Pancreas (tissue), 10 donors: ENCODE results near the gene RC3H2. TPM values are rescaled to one million over a fixed set of nuclear protein-coding genes. Genes with fewer than 3 reads are reported as not detected.

Experiments
- ATAC-seq, 4 donors: fragments of 200-7000 bp; cut with Tn5 transposase; one replicate each; pipeline versions ENCODE4 v1.8.0 to v1.9.1; 2020; ENCODE audit warnings: mild to moderate bottlenecking in 4 of 4, moderate library complexity in 4 of 4
- DNase-seq, 6 donors: peaks; one replicate each; pipeline ENCODE4 v3.0.0-alpha.2; 2020
- FAIRE-seq: peaks from 2 replicates; lab custom pipeline; 2012; peaks lifted over from hg19 to GRCh38; lab: Jason Lieb, UNC
- H3K27ac ChIP-seq, 4 donors: fragments of 200-600 bp; sonication (generic); 1 replicate in 3 of 4; 2 replicates in 1 of 4; pipeline versions ENCODE4 v1.5.0 to v1.8.0; 2020
- H3K27me3 ChIP-seq, 4 donors: fragments of 200-600 bp; one replicate each; pipeline ENCODE4 v1.8.0; 2021
- H3K36me3 ChIP-seq, 3 donors: fragments of 200-600 bp; sonication (generic) in 1 of 3; one replicate each; pipeline versions ENCODE4 v1.5.0 to v1.8.0; 2020 to 2021
- H3K4me1 ChIP-seq, 3 donors: fragments of 200-600 bp; one replicate each; pipeline ENCODE4 v1.8.0; 2021
- H3K4me3 ChIP-seq, 4 donors: fragments of 200-600 bp; sonication (generic) in 2 of 4; one replicate each; pipeline versions ENCODE4 v1.5.0 to v1.8.0; 2020 to 2021
- H3K9me3 ChIP-seq, 4 donors: fragments of 200-600 bp; one replicate each; pipeline ENCODE4 v1.8.0; 2021
- WGBS, 2 donors: extraction: QIAGEN DNeasy Blood & Tissue Kit; methylation state at CpG; one replicate each; pipeline ENCODE4 v1.1.7; 2013; 5-methylcytosine and 5-hydroxymethylcytosine counted together
- intact Hi-C, 3 donors: fragments of 100-400 bp; cut with DNase I; formaldehyde crosslinking; loops; one replicate each; pipeline versions ENCODE4 v1.11.1 to v1.14.2; 2022
- polyA plus RNA-seq, 2 donors: library from polyadenylated mRNA; stranded (reverse); fragments of 200-250 nt; gene quantifications; one replicate each; pipeline ENCODE4 v1.2.3, GENCODE V29; 2013
- total RNA-seq, 6 donors: library from RNA; stranded (reverse); fragmentation: NEBNext Ultra II Directional in 4 of 6; extraction: Animal tissue kit (Norgen Biotek cat#: 25700) in 4 of 6; gene quantifications; one replicate each; pipeline versions ENCODE4 v1.2.1 to v1.2.4, GENCODE V29; 2021 to 2023
- TF ChIP-seq, protein P1 (sequence below), 4 donors: fragments of 200-600 bp; sonication (generic) in 3 of 4; IDR thresholded peaks; one replicate each; pipeline versions ENCODE4 v1.5.0 to v1.8.0; 2021; ENCODE audit warnings: antibody characterized with exemption in 4 of 4
- donor health status: healthy with polysubstance abuse.
- donor health status: DM: no; HTN: no; CAD: no; lungs with moderate emphysema.
- donor health status: DM: no; HTN: no; CAD: no.
- donor health status: control.
- donor health status: control.
- donor health status: Bipolar disorder and iron deficiency.
- donor health status: DM: yes; HTN: yes; CAD: no.
- donor health status: DM: no; HTN: no; CAD: no.
- donor health status: DM: no; HTN: no; CAD: no.
- donor health status: DM: yes; HTN: yes; CAD: no.

Gene RC3H2
- total and polyA plus RNA-seq, 8 donors: 4.1 to 18.7 (median 12.1) TPM

DNA sequence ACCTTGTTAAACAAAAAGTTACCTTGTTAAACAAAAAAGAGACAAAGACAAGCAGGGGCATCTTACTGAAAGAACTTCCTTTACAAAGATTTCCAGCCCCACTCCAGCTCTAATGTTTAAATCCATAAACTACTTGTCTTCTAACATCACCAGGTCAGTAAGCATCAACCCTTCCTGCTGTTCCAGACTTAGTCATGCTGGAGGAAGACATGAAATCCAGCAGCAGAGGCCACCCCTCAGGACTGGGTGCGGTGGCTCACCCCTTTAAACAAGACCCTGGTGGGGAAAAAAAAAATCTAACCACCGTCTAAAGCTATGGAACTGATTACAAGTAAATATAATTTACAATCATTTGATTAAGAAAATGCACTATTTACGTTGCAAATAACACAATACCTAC is 85.8 kb downstream of the RC3H2 start:
- Histone ChIP-seq H3K36me3 (peaks cover 0 to 35% (median 0%) of the 10 kb centered on the region in 3 donors), H3K27ac (no peak overlapping the region), H3K27me3 (no peaks in the 10 kb centered on the region), H3K4me1 (no peaks in the 10 kb centered on the region), H3K4me3 (no peak overlapping the region), H3K9me3 (no peaks in the 10 kb centered on the region)
- DNase-seq: no peak
- WGBS, 2 donors: 66 to 68% methylated on average over 3 of the region's 3 CpGs
- no peak for ATAC-seq
- FAIRE-seq: no peak
- TF ChIP-seq, protein P1, sequence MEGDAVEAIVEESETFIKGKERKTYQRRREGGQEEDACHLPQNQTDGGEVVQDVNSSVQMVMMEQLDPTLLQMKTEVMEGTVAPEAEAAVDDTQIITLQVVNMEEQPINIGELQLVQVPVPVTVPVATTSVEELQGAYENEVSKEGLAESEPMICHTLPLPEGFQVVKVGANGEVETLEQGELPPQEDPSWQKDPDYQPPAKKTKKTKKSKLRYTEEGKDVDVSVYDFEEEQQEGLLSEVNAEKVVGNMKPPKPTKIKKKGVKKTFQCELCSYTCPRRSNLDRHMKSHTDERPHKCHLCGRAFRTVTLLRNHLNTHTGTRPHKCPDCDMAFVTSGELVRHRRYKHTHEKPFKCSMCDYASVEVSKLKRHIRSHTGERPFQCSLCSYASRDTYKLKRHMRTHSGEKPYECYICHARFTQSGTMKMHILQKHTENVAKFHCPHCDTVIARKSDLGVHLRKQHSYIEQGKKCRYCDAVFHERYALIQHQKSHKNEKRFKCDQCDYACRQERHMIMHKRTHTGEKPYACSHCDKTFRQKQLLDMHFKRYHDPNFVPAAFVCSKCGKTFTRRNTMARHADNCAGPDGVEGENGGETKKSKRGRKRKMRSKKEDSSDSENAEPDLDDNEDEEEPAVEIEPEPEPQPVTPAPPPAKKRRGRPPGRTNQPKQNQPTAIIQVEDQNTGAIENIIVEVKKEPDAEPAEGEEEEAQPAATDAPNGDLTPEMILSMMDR (IDR thresholded peaks at IDR 0.05): no peak
- intact Hi-C loops: no loop called here

DNA sequence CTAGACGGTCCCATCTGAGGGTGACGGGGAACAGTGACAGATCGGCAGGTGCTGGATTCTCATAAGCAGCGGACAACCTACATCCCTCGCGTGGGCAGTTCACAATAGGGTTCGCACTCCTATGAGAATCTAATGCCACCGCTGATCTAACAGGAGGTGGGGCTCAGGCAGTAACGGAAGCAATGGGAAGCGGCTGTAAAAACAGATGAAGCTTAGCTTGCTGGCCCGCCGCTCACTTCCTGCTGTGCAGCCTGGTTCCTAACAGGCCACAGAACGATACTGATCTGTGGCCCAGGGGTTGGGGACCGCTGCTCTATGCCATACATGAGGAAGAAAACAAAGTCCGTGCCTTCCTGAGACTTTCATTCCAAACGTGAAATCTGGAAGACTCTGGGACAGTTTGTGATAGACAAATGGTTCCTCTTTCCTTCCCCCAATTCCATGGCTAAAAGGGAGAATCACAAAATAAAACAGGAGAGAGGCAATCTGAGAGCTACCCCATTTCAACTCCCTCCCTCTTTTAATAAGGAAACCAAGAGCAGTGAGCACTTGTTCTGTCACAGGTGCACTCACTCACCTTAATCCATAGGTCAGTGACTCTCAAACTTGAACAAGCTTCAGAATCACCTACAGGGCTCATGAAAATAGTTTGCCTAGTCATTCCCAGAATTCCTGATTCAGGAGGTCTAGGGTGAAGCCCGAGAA is 88.8 kb downstream of the RC3H2 start:
- WGBS, 2 donors: 81 to 85% methylated on average over 17 of the region's 17 CpGs
- Histone ChIP-seq H3K9me3 (no peaks in the 10 kb centered on the region), H3K4me3 (no peak overlapping the region), H3K27ac (no peak overlapping the region), H3K27me3 (no peaks in the 10 kb centered on the region), H3K36me3 (peaks cover 0 to 20% (median 0%) of the 10 kb centered on the region in 3 donors), H3K4me1 (no peaks in the 10 kb centered on the region)
- FAIRE-seq (no peak), ATAC-seq (peak in 2 of 4 donors; percentile 14 to 32), DNase-seq (no peak)
- TF ChIP-seq, protein P1 (IDR thresholded peaks at IDR 0.05): no peak
- intact Hi-C loops: no loop called here

GRCh38 chr9:122815544-122815943 is 89.6 kb downstream of the RC3H2 start:
- FAIRE-seq: no peak
- TF ChIP-seq, protein P1 (IDR thresholded peaks at IDR 0.05): no peak
- Histone ChIP-seq H3K27ac (no peak overlapping the region), H3K36me3 (peaks cover 0 to 20% (median 0%) of the 10 kb centered on the region in 3 donors), H3K4me3 (no peak overlapping the region), H3K9me3 (no peaks in the 10 kb centered on the region), H3K4me1 (no peaks in the 10 kb centered on the region), H3K27me3 (no peaks in the 10 kb centered on the region)
- peak; percentile 26 to 62 (median 43) for ATAC-seq
- intact Hi-C loops: no loop called here
- no peak for DNase-seq

GRCh38 chr9:122814545-122814944 is 90.6 kb downstream of the RC3H2 start:
- no peak overlapping the region for H3K4me3 ChIP-seq
- H3K27ac ChIP-seq: no peak overlapping the region
- H3K27me3 ChIP-seq: no peaks in the 10 kb centered on the region
- peaks cover 0 to 10% (median 0%) of the 10 kb centered on the region in 3 donors for H3K36me3 ChIP-seq
- WGBS, 2 donors: 73 to 78% methylated on average over 6 of the region's 6 CpGs
- TF ChIP-seq, protein P1 (IDR thresholded peaks at IDR 0.05): no peak
- no peak for DNase-seq
- peaks cover 3 to 6% (median 4%) of the 10 kb centered on the region in 3 donors for H3K4me1 ChIP-seq
- H3K9me3 ChIP-seq: no peaks in the 10 kb centered on the region
- FAIRE-seq: no peak
- ATAC-seq: no peak
- intact Hi-C loops: loop anchor here in 2 of 3 donors (5.0 kb wide), 1 partner anchor 347 kb away; no protein-coding TSS in a partner anchor

DNA sequence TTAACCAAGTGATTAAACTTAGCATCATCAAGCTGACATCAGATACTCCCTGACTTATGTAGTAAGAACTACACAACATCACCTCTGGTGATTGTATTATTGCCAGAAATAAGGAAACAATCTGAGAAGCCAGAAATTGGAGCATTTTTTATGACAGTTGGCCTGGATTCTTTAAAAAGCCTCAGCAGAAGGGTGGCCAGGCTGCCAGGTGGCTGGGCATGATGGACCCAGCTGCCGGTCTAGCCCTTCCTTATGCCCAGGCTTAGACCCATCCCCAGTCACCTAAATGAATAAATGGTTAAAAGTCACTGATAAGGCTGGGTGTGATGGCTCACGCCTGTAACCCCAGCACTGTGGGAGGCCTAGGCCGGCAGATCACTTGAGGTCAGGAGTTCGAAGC is 92.4 kb downstream of the RC3H2 start:
- intact Hi-C loops: loop anchor here in 2 of 3 donors (5.0 kb wide), 1 partner anchor 345 kb away; no protein-coding TSS in a partner anchor
- Histone ChIP-seq H3K27me3 (no peaks in the 10 kb centered on the region), H3K36me3 (no peaks in the 10 kb centered on the region), H3K4me1 (peaks cover 3 to 7% (median 4%) of the 10 kb centered on the region in 3 donors), H3K27ac (no peak overlapping the region), H3K9me3 (no peaks in the 10 kb centered on the region), H3K4me3 (no peak overlapping the region)
- WGBS, 2 donors: 72 to 83% methylated on average over 4 of the region's 4 CpGs
- FAIRE-seq (no peak), DNase-seq (no peak), ATAC-seq (no peak)
- TF ChIP-seq, protein P1 (IDR thresholded peaks at IDR 0.05): no peak
